Endothelial cell of umbilical vein (primary cell): Measurements from ENCODE around the gene RGS18. TPM values are rescaled to one million over a fixed set of nuclear protein-coding genes. Genes with fewer than 3 reads are reported as not detected.

ENCODE experiments used
- BruUV-seq: library from RNA; stranded (reverse); fragments of 400-500 nt; replicated peaks from 2 replicates; lab custom pipeline; 2021; lab: Mats Ljungman, UMichigan
- CTCF ChIA-PET: fragments of 300-600, 350-600 bp; sonication (Branson Sonifier 250); formaldehyde crosslinking; loops from one replicate; lab custom pipeline; 2021; ENCODE audit warnings: antibody characterized with exemption, inconsistent platforms; lab: Charles Lee
- POLR2A ChIA-PET: fragments of 300-600, 350-600 bp; sonication (Branson Sonifier 250); formaldehyde crosslinking; loops from one replicate; lab custom pipeline; 2021; ENCODE audit warnings: antibody characterized with exemption, inconsistent platforms; lab: Charles Lee
- DNase-seq: peaks from one replicate; pipeline ENCODE4 v3.0.0-alpha.2; 2011; ENCODE audit warnings: low read depth, low spot score
- FAIRE-seq: peaks from 2 replicates; lab custom pipeline; 2011; peaks lifted over from hg19 to GRCh38; lab: Jason Lieb, UNC
- H2AFZ ChIP-seq: 2 replicates; pipeline ENCODE4 v1.6.0; 2012; ENCODE audit warnings: low read depth, low read length, control low read depth, inconsistent platforms
- H3K27ac ChIP-seq: 2 replicates; pipeline ENCODE4 v1.5.1; 2011; ENCODE audit warnings: low read depth, mild to moderate bottlenecking, control low read depth, low read length, moderate library complexity; ENCODE audit not compliant: insufficient read depth
- H3K27me3 ChIP-seq, 2 experiments: 2 replicates each; pipeline versions ENCODE4 v1.6.0 to v1.6.1; 2011; ENCODE audit warnings: low read length in 2 of 2, mixed read lengths in 1 of 2; ENCODE audit not compliant: control insufficient read depth in 2 of 2, insufficient read depth in 2 of 2
- H3K36me3 ChIP-seq, 2 experiments: 2 replicates in 1 of 2; 3 replicates in 1 of 2; pipeline ENCODE4 v1.5.1; 2011; ENCODE audit warnings: low read length in 2 of 2, mild to moderate bottlenecking in 1 of 2, moderate library complexity in 1 of 2; ENCODE audit not compliant: control insufficient read depth in 2 of 2, insufficient read depth in 2 of 2; ENCODE audit errors: extremely low read depth in 1 of 2
- H3K4me1 ChIP-seq: 3 replicates; pipeline ENCODE4 v1.5.1; 2011; ENCODE audit warnings: mild to moderate bottlenecking, low read length; ENCODE audit not compliant: control insufficient read depth, insufficient read depth; ENCODE audit errors: extremely low read depth
- H3K4me2 ChIP-seq: 2 replicates; pipeline ENCODE4 v1.6.1; 2011; ENCODE audit warnings: low read length, control low read depth, mixed read lengths; ENCODE audit not compliant: insufficient read depth
- H3K4me3 ChIP-seq, 3 experiments: fragments of 200-600 bp in 1 of 3; sonication (generic), shearing (Covaris generic) in 1 of 3; replicated peaks in 1 of 3; 2 replicates each; pipeline ENCODE4 v1.5.1; 2011 to 2016; ENCODE audit warnings: control low read depth in 3 of 3, low read length in 3 of 3, mild to moderate bottlenecking in 2 of 3, inconsistent platforms in 1 of 3, low read depth in 1 of 3, moderate library complexity in 1 of 3; ENCODE audit not compliant: insufficient read depth in 1 of 3
- H3K79me2 ChIP-seq: 2 replicates; pipeline ENCODE4 v1.6.0; 2012; ENCODE audit warnings: low read length, inconsistent platforms; ENCODE audit not compliant: control insufficient read depth, insufficient read depth
- H3K9ac ChIP-seq: replicated peaks from 2 replicates; pipeline ENCODE3; 2011; ENCODE audit warnings: low read length, control low read depth; ENCODE audit not compliant: insufficient read depth; ENCODE audit errors: extremely low read depth
- H3K9me1 ChIP-seq: replicated peaks from 3 replicates; pipeline ENCODE4 v1.6.0; 2011; ENCODE audit warnings: mild to moderate bottlenecking, low read length; ENCODE audit not compliant: control insufficient read depth, insufficient read depth; ENCODE audit errors: extremely low read depth
- H3K9me3 ChIP-seq: replicated peaks from 2 replicates; pipeline ENCODE4 v1.5.1; 2012; ENCODE audit warnings: low read length, inconsistent platforms; ENCODE audit not compliant: control insufficient read depth, insufficient read depth
- H4K20me1 ChIP-seq: replicated peaks from 2 replicates; pipeline ENCODE3; 2011; ENCODE audit warnings: mild to moderate bottlenecking, low read length; ENCODE audit not compliant: control insufficient read depth, insufficient read depth; ENCODE audit errors: extremely low read depth
- CTCF ChIP-seq, 2 donors: IDR thresholded peaks; 1 replicate in 1 of 2; 2 replicates in 1 of 2; pipeline ENCODE4 v1.5.1; 2011; ENCODE audit warnings: low read length in 2 of 2, mild to moderate bottlenecking in 2 of 2, moderate library complexity in 2 of 2, control low read depth in 1 of 2, inconsistent platforms in 1 of 2, low read depth in 1 of 2; ENCODE audit not compliant: insufficient read depth in 1 of 2; ENCODE audit errors: extremely low read depth in 1 of 2
- EZH2 ChIP-seq: IDR thresholded peaks from 2 replicates; pipeline ENCODE4 v1.6.1; 2012; ENCODE audit warnings: borderline replicate concordance, low read depth, mild to moderate bottlenecking, moderate library complexity, low read length, inconsistent platforms; ENCODE audit not compliant: severe bottlenecking
- FOS ChIP-seq: IDR thresholded peaks from 2 replicates; pipeline ENCODE4 v1.6.1; 2011; ENCODE audit warnings: mild to moderate bottlenecking, low read length, moderate library complexity, borderline replicate concordance; ENCODE audit not compliant: insufficient read depth
- GATA2 ChIP-seq: IDR thresholded peaks from 2 replicates; pipeline ENCODE4 v1.7.0; 2011; ENCODE audit warnings: low read depth, mild to moderate bottlenecking, moderate library complexity, mixed read lengths, low read length; ENCODE audit not compliant: insufficient read length, insufficient read depth
- JUN ChIP-seq: IDR thresholded peaks from 2 replicates; pipeline ENCODE4 v1.6.1; 2011; ENCODE audit warnings: borderline replicate concordance, low read depth; ENCODE audit not compliant: insufficient read length, insufficient read depth
- MAX ChIP-seq: IDR thresholded peaks from 2 replicates; pipeline ENCODE4 v1.6.1; 2011; ENCODE audit not compliant: insufficient read depth, insufficient read length
- MYC ChIP-seq: IDR thresholded peaks from one replicate; pipeline ENCODE4 v1.6.1; 2011; ENCODE audit warnings: mild to moderate bottlenecking, low read depth, low read length
- POLR2A ChIP-seq: IDR thresholded peaks from 2 replicates; pipeline ENCODE4 v1.6.1; 2012; ENCODE audit warnings: low read depth, mild to moderate bottlenecking, control low read depth, low read length
- POLR2AphosphoS5 ChIP-seq: IDR thresholded peaks from 2 replicates; pipeline ENCODE4 v1.6.1; 2012; ENCODE audit warnings: low read depth, mild to moderate bottlenecking, control low read depth, low read length, moderate library complexity; ENCODE audit not compliant: insufficient read depth
- dilution Hi-C: fragments of 300-500 bp; cut with MboI; formaldehyde crosslinking; loops from one replicate; pipeline ENCODE4 v1.15.0; 2019; ENCODE audit warnings: low sequenced_read_pairs; ENCODE audit not compliant: extremely low pct_ligation_motif_present
- intact Hi-C: fragments of 100-400 bp; cut with micrococcal nuclease; formaldehyde crosslinking; loops from one replicate; pipeline ENCODE4 v1.10.0; 2022
- polyA plus RNA-seq, 4 experiments: library from polyadenylated mRNA; depleted of rRNA in 3 of 4; stranded (reverse) in 3 of 4; unstranded in 1 of 4; fragments of >200 nt; gene quantifications; 2 replicates each; pipeline versions ENCODE4 v1.2.1 to v1.2.3, GENCODE V29; 2011 to 2012; ENCODE audit warnings: missing spikeins in 1 of 4
- total RNA-seq: library from RNA; stranded (reverse); gene quantifications from 2 replicates; pipeline ENCODE4 v1.2.3, GENCODE V29; 2021

The RGS18 gene
- total and polyA plus RNA-seq, 2 donors (not counting 3 experiments of a cell fraction or from before 2014, with no cell fraction given), result not detected

- DNase-seq (no peak), FAIRE-seq (no peak)
- H3K4me3 ChIP-seq, result no peak overlapping the region
- TF ChIP-seq MAX, result no peak
- no peak for TF ChIP-seq FOS
- TF ChIP-seq MYC, result no peak
- no peak for TF ChIP-seq POLR2AphosphoS5
- no peak for TF ChIP-seq POLR2A
- TF ChIP-seq JUN, result no peak
- TF ChIP-seq GATA2, result no peak
- no peak for TF ChIP-seq EZH2
- no peak for TF ChIP-seq CTCF (IDR thresholded peaks at IDR 0.05; ENCODE audit: extremely low read depth in 1 of 2, insufficient read depth in 1 of 2, low read depth in 1 of 2, low read length in 2 of 2)
- H3K9me1 ChIP-seq, result no peaks in the 10 kb centered on the region
- ChIA-PET POLR2A (no interaction called here), CTCF (no interaction called here)
- H3K4me2 ChIP-seq, result no peak overlapping the region
- no peak overlapping the region for H2AFZ ChIP-seq
- H3K4me1 ChIP-seq, result no peaks in the 10 kb centered on the region
- no peaks in the 10 kb centered on the region for H3K79me2 ChIP-seq
- no peaks in the 10 kb centered on the region for H3K9me3 ChIP-seq
- no peaks in the 10 kb centered on the region for H4K20me1 ChIP-seq
- dilution Hi-C loops (no loop called here), intact Hi-C loops (no loop called here)
- no TSS peak for BruUV-seq
- H3K9ac ChIP-seq, result no peak overlapping the region
- no peak overlapping the region for H3K27ac ChIP-seq
- H3K27me3 ChIP-seq, result no peaks in the 10 kb centered on the region
- H3K36me3 ChIP-seq, result no peaks in the 10 kb centered on the region
Observed at GRCh38 chr1:192183788-192184187, 25.5 kb downstream of the RGS18 start.
